ENCODE data around the gene PRDM8. TPM values are rescaled to one million over a fixed set of nuclear protein-coding genes. Genes with fewer than 3 reads are reported as not detected.
A peak's percentile ranks its signal among the peaks of the same experiment; 100 is the strongest.

PRDM8 gene
- total RNA-seq, 4 donors from 2014 or later: 0.11 to 6.1 (median 1.2) TPM

DNA sequence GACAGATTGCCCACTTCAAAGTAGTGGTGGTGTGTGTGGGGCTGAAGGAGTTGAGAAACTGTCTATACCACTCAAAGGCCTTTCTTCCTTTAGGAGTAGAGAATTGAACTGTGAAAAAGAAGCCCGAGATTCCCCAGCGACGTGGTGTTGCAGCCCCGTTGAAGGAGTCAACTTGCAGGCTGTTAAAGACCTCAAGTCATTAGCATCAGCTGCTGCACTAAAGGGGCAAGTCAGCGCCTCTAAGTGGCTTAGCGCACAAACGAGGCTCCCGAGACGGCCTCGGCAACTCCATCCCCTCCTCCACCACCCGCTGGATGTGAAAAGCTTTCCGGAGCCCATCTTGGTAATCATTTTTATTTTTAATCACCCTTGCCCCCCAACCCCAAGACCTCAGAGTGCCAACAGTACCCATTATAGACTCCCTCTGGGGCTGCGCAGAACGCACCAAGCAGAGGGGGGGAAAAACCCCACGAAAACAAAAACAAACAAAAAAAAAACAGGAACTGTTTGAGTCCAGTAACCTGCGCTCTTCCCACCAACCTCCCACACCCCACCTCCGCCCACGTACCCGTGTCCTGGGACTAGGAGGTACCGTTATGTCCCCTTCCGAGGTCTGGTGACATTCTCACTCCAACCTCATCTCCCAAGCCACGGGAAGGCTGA lies 913 bp upstream of the PRDM8 start:
- Histone ChIP-seq H3K4me1 (peaks cover 11 to 22% (median 13%) of the 10 kb centered on the region in 3 donors), H3K36me3 (no peaks in the 10 kb centered on the region), H3K9me3 (no peaks in the 10 kb centered on the region), H3K27ac (no peak overlapping the region), H3K27me3 (peaks cover 0 to 100% (median 4%) of the 10 kb centered on the region in 4 donors), H3K4me3 (peak overlapping the region in 3 of 4 donors; percentile 18 to 51 (median 22))
- WGBS, 2 donors: 42 to 50% methylated on average over 17 to 18 of the region's 22 CpGs
- TF ChIP-seq, protein P1, sequence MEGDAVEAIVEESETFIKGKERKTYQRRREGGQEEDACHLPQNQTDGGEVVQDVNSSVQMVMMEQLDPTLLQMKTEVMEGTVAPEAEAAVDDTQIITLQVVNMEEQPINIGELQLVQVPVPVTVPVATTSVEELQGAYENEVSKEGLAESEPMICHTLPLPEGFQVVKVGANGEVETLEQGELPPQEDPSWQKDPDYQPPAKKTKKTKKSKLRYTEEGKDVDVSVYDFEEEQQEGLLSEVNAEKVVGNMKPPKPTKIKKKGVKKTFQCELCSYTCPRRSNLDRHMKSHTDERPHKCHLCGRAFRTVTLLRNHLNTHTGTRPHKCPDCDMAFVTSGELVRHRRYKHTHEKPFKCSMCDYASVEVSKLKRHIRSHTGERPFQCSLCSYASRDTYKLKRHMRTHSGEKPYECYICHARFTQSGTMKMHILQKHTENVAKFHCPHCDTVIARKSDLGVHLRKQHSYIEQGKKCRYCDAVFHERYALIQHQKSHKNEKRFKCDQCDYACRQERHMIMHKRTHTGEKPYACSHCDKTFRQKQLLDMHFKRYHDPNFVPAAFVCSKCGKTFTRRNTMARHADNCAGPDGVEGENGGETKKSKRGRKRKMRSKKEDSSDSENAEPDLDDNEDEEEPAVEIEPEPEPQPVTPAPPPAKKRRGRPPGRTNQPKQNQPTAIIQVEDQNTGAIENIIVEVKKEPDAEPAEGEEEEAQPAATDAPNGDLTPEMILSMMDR (IDR thresholded peaks at IDR 0.05): no peak
- no peak for TF ChIP-seq POLR2A (IDR thresholded peaks at IDR 0.05)
- intact Hi-C loops (cut with DNase I): no loop called here
- DNase-seq: no peak

DNA sequence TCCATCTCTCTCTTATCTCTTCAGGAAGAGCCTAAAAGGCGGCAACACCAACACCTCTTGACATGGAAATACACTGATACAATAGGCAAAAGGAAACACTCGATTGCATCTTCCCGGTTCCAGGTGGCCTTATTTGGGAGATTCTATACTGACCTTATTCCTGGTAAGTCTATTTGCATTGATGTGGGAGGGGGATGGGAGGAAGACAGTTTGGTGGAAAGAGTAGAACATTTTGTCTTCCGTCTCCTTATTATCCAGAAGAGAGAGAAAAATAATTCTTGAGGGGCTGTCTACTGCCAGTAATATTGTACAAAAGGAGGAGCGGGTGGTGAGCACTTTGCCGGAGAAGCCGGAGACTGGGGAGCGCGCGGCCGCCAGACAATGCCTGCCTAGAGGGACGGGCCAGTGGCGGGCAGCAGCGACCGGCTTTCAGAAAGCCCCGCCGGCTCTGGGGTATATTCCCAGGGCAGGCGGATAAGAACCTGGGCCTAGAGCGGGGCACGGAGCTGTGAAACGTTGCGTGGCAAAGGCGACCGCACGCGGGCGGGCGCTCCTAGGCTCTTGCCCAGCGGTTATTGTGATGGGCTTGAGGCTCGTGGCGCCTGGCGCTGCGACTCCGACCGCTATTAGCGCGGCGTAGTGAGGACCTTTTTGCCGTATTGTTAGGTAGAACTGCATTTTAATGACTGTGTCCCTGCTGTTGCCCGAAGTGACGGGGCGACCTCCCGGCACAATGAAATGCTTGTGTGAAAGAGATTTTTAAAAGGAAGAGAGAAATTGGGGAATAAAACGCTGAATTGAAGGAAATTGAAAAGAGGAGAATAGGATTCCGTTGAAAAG lies 518 bp downstream of the PRDM8 start:
- no peak for DNase-seq
- H3K9me3 ChIP-seq: no peaks in the 10 kb centered on the region
- peaks cover 15 to 36% (median 20%) of the 10 kb centered on the region in 3 donors for H3K4me1 ChIP-seq
- peaks cover 0 to 100% (median 4%) of the 10 kb centered on the region in 4 donors for H3K27me3 ChIP-seq
- H3K27ac ChIP-seq: no peak overlapping the region
- H3K36me3 ChIP-seq: no peaks in the 10 kb centered on the region
- WGBS, 2 donors: 26 to 39% methylated on average over 25 to 34 of the region's 45 CpGs
- TF ChIP-seq POLR2A (IDR thresholded peaks at IDR 0.05): no peak
- TF ChIP-seq, protein P1 (IDR thresholded peaks at IDR 0.05): no peak
- peak overlapping the region in 3 of 4 donors; percentile 18 to 51 (median 22) for H3K4me3 ChIP-seq
- intact Hi-C loops (cut with DNase I): no loop called here

DNA sequence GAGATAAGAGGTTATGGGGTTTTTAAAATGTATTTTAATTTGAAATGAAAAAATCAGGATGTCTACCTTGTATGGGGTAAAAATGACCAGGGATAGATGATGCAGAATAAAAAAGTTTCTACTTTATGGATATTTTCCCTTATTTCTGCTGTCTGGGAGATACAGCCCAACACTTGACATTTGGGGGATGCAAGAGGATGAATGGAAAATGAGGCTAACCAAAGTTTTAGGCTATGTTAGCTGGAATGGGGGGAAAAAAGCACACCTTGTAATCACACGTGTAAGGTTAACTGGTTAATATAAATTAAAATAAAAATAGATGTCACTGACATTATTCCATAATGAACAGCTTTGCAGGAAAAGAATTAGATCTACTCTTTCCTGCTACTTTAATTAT lies 1.1 kb downstream of the PRDM8 start:
- intact Hi-C loops (cut with DNase I): no loop called here
- no peak for TF ChIP-seq POLR2A (IDR thresholded peaks at IDR 0.05)
- TF ChIP-seq, protein P1 (IDR thresholded peaks at IDR 0.05): no peak
- no peak for DNase-seq
- 48 to 64% methylated on average over 1 of the region's 1 CpG for WGBS, 2 donors
- Histone ChIP-seq H3K27me3 (peaks cover 0 to 100% (median 4%) of the 10 kb centered on the region in 4 donors), H3K36me3 (no peaks in the 10 kb centered on the region), H3K27ac (no peak overlapping the region), H3K4me3 (no peak overlapping the region), H3K4me1 (peaks cover 15 to 43% (median 20%) of the 10 kb centered on the region in 3 donors), H3K9me3 (no peaks in the 10 kb centered on the region)

DNA sequence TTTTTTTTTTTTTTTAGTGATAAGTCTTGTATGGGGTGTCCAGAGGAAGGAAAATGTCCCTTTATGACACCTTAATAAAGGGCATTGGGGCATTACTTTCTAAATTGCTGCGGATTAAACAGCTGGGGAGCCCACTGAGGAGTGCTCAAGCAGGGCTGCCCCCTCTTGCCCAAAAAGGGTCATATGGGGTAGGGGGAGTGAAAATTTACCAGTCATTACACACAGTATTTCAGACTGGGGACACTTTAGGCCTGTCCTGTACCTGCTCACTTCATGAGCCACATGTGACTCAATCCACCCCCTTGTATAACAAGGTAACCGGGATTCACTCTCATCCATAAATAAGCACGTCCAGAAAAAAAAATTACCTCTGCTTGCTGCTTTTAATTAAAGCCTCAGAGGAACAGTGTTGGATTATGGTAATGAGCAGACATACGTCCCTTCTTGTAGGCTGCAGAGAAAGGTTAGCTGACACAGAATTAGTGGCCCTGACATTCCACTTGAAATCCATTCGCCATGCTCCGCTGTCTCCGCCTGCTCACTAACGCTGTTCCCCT lies 1.8 kb downstream of the PRDM8 start:
- DNase-seq: no peak
- H3K36me3 ChIP-seq: no peaks in the 10 kb centered on the region
- H3K27me3 ChIP-seq: peaks cover 0 to 100% (median 4%) of the 10 kb centered on the region in 4 donors
- H3K4me1 ChIP-seq: peaks cover 15 to 46% (median 20%) of the 10 kb centered on the region in 3 donors
- H3K4me3 ChIP-seq: no peak overlapping the region
- TF ChIP-seq, protein P1 (IDR thresholded peaks at IDR 0.05): no peak
- no peak for TF ChIP-seq POLR2A (IDR thresholded peaks at IDR 0.05)
- intact Hi-C loops (cut with DNase I): no loop called here
- 49 to 77% methylated on average over 7 to 8 of the region's 8 CpGs for WGBS, 2 donors
- H3K27ac ChIP-seq: no peak overlapping the region
- no peaks in the 10 kb centered on the region for H3K9me3 ChIP-seq

Data from esophagus squamous epithelium (tissue), 5 donors.